H9 (cell line): Measurements from ENCODE around the gene TEX22. TPM values are rescaled to one million over a fixed set of nuclear protein-coding genes. Genes with fewer than 3 reads are reported as not detected.

Source experiments
- DNase-seq: peaks from one replicate; pipeline ENCODE4 v3.0.0-alpha.2; 2017
- H2AFZ ChIP-seq: one replicate; pipeline ENCODE4 v1.6.1; 2013; ENCODE audit warnings: mild to moderate bottlenecking, low read length, control low read depth, moderate library complexity
- H2AK5ac ChIP-seq: 2 replicates; pipeline ENCODE4 v1.6.1; 2013; ENCODE audit warnings: low read length, control low read depth, mixed read lengths; ENCODE audit not compliant: insufficient read length
- H2BK120ac ChIP-seq: one replicate; pipeline ENCODE4 v1.6.1; 2013; ENCODE audit warnings: low read depth, mild to moderate bottlenecking, low read length, control low read depth, inconsistent platforms; ENCODE audit not compliant: poor library complexity, severe bottlenecking
- H2BK12ac ChIP-seq: 2 replicates; pipeline ENCODE4 v1.6.1; 2013; ENCODE audit warnings: low read length, control low read depth, mixed read lengths, low read depth; ENCODE audit not compliant: insufficient read length
- H2BK15ac ChIP-seq: 2 replicates; pipeline ENCODE4 v1.6.1; 2013; ENCODE audit warnings: low read depth, low read length, control low read depth
- H2BK20ac ChIP-seq: one replicate; pipeline ENCODE4 v1.6.1; 2013; ENCODE audit warnings: low read depth, mild to moderate bottlenecking, low read length, control low read depth, inconsistent platforms; ENCODE audit not compliant: poor library complexity, severe bottlenecking
- H2BK5ac ChIP-seq: 2 replicates; pipeline ENCODE4 v1.6.1; 2013; ENCODE audit warnings: low read length, control low read depth, mixed read lengths; ENCODE audit not compliant: insufficient read length
- H3K14ac ChIP-seq: 2 replicates; pipeline ENCODE4 v1.6.1; 2013; ENCODE audit warnings: low read length, control low read depth; ENCODE audit not compliant: insufficient read depth
- H3K18ac ChIP-seq: 2 replicates; pipeline ENCODE4 v1.6.1; 2013; ENCODE audit warnings: low read depth, mild to moderate bottlenecking, mixed read lengths, low read length, control low read depth; ENCODE audit not compliant: insufficient read length
- H3K23ac ChIP-seq: 2 replicates; pipeline ENCODE4 v1.6.1; 2013; ENCODE audit warnings: low read length, control low read depth, mixed read lengths, low read depth; ENCODE audit not compliant: insufficient read length
- H3K23me2 ChIP-seq: 2 replicates; pipeline ENCODE4 v1.6.1; 2013; ENCODE audit warnings: low read depth, mild to moderate bottlenecking, mixed read lengths, low read length, control low read depth; ENCODE audit not compliant: insufficient read length, poor library complexity, severe bottlenecking
- H3K27ac ChIP-seq: 2 replicates; pipeline ENCODE4 v1.5.1; 2013; ENCODE audit warnings: low read length, control low read depth, mixed read lengths, low read depth; ENCODE audit not compliant: insufficient read length
- H3K27me3 ChIP-seq: 2 replicates; pipeline ENCODE4 v1.6.1; 2013; ENCODE audit warnings: low read length, control low read depth, inconsistent platforms; ENCODE audit not compliant: insufficient read depth
- H3K4ac ChIP-seq: 2 replicates; pipeline ENCODE4 v1.6.1; 2013; ENCODE audit warnings: low read depth, mild to moderate bottlenecking, control low read depth, inconsistent platforms, low read length, moderate library complexity
- H3K4me1 ChIP-seq: 2 replicates; pipeline ENCODE4 v1.6.1; 2013; ENCODE audit warnings: low read length, control low read depth, inconsistent platforms; ENCODE audit not compliant: insufficient read depth
- H3K4me2 ChIP-seq: 2 replicates; pipeline ENCODE4 v1.6.1; 2013; ENCODE audit warnings: low read length, control low read depth, mixed read lengths; ENCODE audit not compliant: insufficient read length, insufficient read depth
- H3K56ac ChIP-seq: 2 replicates; pipeline ENCODE4 v1.6.1; 2013; ENCODE audit warnings: low read depth, mild to moderate bottlenecking, mixed read lengths, low read length, control low read depth; ENCODE audit not compliant: insufficient read length
- H3K79me1 ChIP-seq: 2 replicates; pipeline ENCODE4 v1.6.1; 2013; ENCODE audit warnings: low read depth, mild to moderate bottlenecking, moderate library complexity, low read length, control low read depth, inconsistent platforms; ENCODE audit not compliant: insufficient read depth, poor library complexity, severe bottlenecking
- H3K79me2 ChIP-seq: 2 replicates; pipeline ENCODE4 v1.6.1; 2013; ENCODE audit warnings: low read length, control low read depth, inconsistent platforms; ENCODE audit not compliant: insufficient read depth
- H3K9ac ChIP-seq: 2 replicates; pipeline ENCODE4 v1.6.1; 2013; ENCODE audit warnings: low read length, control low read depth, mixed read lengths; ENCODE audit not compliant: insufficient read length; ENCODE audit errors: extremely low read depth
- H3K9me3 ChIP-seq: one replicate; pipeline ENCODE4 v1.6.1; 2013; ENCODE audit warnings: low read depth, low read length, inconsistent platforms; ENCODE audit not compliant: control insufficient read depth
- H3T11ph ChIP-seq: one replicate; pipeline ENCODE4 v1.6.1; 2013; ENCODE audit warnings: mild to moderate bottlenecking, low read length, control low read depth, inconsistent platforms
- H4K20me1 ChIP-seq: one replicate; pipeline ENCODE4 v1.6.1; 2013; ENCODE audit not compliant: control insufficient read depth, insufficient read length, insufficient read depth
- H4K5ac ChIP-seq: 2 replicates; pipeline ENCODE4 v1.6.1; 2013; ENCODE audit warnings: low read depth, mild to moderate bottlenecking, mixed read lengths, low read length, control low read depth; ENCODE audit not compliant: insufficient read length
- H4K8ac ChIP-seq: replicated peaks from 2 replicates; pipeline ENCODE4 v1.6.1; 2013; ENCODE audit warnings: low read length, control low read depth, mixed read lengths, low read depth; ENCODE audit not compliant: insufficient read length
- H4K91ac ChIP-seq: 2 replicates; pipeline ENCODE4 v1.6.1; 2013; ENCODE audit warnings: low read depth, mild to moderate bottlenecking, moderate library complexity, mixed read lengths, low read length, control low read depth; ENCODE audit not compliant: insufficient read length
- H3K27ac Mint-ChIP-seq, 3 experiments: 2 replicates in 2 of 3; 3 replicates in 1 of 3; pipeline ENCODE4 v1.8.0; 2020 to 2021; ENCODE audit warnings: mixed read lengths in 3 of 3, mild to moderate bottlenecking in 1 of 3, moderate library complexity in 1 of 3
- H3K27me3 Mint-ChIP-seq: 2 replicates; pipeline ENCODE4 v1.8.0; 2021; ENCODE audit warnings: low read depth, mild to moderate bottlenecking, moderate library complexity, mixed read lengths
- H3K36me3 Mint-ChIP-seq, 3 experiments: 2 replicates in 2 of 3; 3 replicates in 1 of 3; pipeline ENCODE4 v1.8.0; 2020 to 2021; ENCODE audit warnings: low read depth in 3 of 3, mixed read lengths in 3 of 3; ENCODE audit not compliant: insufficient read depth in 1 of 3
- H3K4me1 Mint-ChIP-seq, 2 experiments: 2 replicates each; pipeline ENCODE4 v1.8.0; 2020; ENCODE audit warnings: mixed read lengths in 2 of 2
- H3K4me3 Mint-ChIP-seq, 2 experiments: 2 replicates in 1 of 2; 3 replicates in 1 of 2; pipeline ENCODE4 v1.8.0; 2020 to 2021; ENCODE audit warnings: mild to moderate bottlenecking in 2 of 2, mixed read lengths in 2 of 2, moderate library complexity in 1 of 2
- H3K9me3 Mint-ChIP-seq, 2 experiments: 2 replicates in 1 of 2; 3 replicates in 1 of 2; pipeline ENCODE4 v1.8.0; 2020; ENCODE audit warnings: mild to moderate bottlenecking in 2 of 2, mixed read lengths in 2 of 2, moderate library complexity in 1 of 2
- CTCF ChIP-seq: fragments of 200-600 bp; sonication (generic); conservative IDR thresholded peaks from 3 replicates; pipeline ENCODE4 v1.8.0; 2021; ENCODE audit warnings: antibody characterized with exemption, mild to moderate bottlenecking
- WGBS: extraction: QIAGEN DNeasy Blood & Tissue Kit; methylation state at CpG from one replicate; pipeline ENCODE4 v1.1.7; 2013; ENCODE audit warnings: missing lambda C conversion rate, low lambda C conversion rate, mixed read lengths; ENCODE audit not compliant: insufficient read length; ENCODE audit errors: extremely low coverage; 5-methylcytosine and 5-hydroxymethylcytosine counted together
- total RNA-seq: library from RNA; stranded (reverse); gene quantifications from 2 replicates; pipeline ENCODE4 v1.2.1, GENCODE V29; 2021

The TEX22 gene
- total RNA-seq, 1 experiment from 2014 or later: 0.83 TPM

- Mint-ChIP-seq H3K9me3 (peaks cover 0 to 3% of the 10 kb centered on the region in 2 experiments; a peak in 1 of 5 replicates), H3K4me1 (peaks cover 6% of the 10 kb centered on the region in 2 experiments), H3K4me3 (no peak overlapping the region), H3K36me3 (peaks cover 38 to 61% (median 49%) of the 10 kb centered on the region in 3 experiments), H3K27ac (0 out of 7 replicates have a peak overlapping the region, but pooled peaks of 1 of the 3 experiments have one; percentile 35), H3K27me3 (no peaks in the 10 kb centered on the region)
- H3K27ac ChIP-seq: no peak overlapping the region
- no peaks in the 10 kb centered on the region for H3K23me2 ChIP-seq
- H4K5ac ChIP-seq: no peak overlapping the region
- WGBS: no CpG with 5 or more reads among the region's 9 CpGs
- no peak overlapping the region for H4K8ac ChIP-seq
- H2BK20ac ChIP-seq: no peak overlapping the region
- peaks cover 21% of the 10 kb centered on the region for H3K79me1 ChIP-seq
- H2AFZ ChIP-seq: no peak overlapping the region
- no peak overlapping the region for H2BK120ac ChIP-seq
- H2BK15ac ChIP-seq: no peak overlapping the region
- H3K23ac ChIP-seq: no peak overlapping the region
- no peaks in the 10 kb centered on the region for H4K20me1 ChIP-seq
- H3K14ac ChIP-seq: no peak overlapping the region
- no peak overlapping the region for H3K4me2 ChIP-seq
- H3K4me1 ChIP-seq: no peaks in the 10 kb centered on the region
- TF ChIP-seq CTCF: no peak
- no peak overlapping the region for H2AK5ac ChIP-seq
- H3K79me2 ChIP-seq: peaks cover 40% of the 10 kb centered on the region; the same call in 1 of the 2 replicates
- no peak overlapping the region for H3K4ac ChIP-seq
- H3K56ac ChIP-seq: no peak overlapping the region
- no peak overlapping the region for H4K91ac ChIP-seq
- DNase-seq: no peak
- H3K18ac ChIP-seq: no peak overlapping the region
- H2BK12ac ChIP-seq: no peak overlapping the region
- no peaks in the 10 kb centered on the region for H3K27me3 ChIP-seq
- H2BK5ac ChIP-seq: no peak overlapping the region
- H3K9ac ChIP-seq: no peak overlapping the region
- no peak overlapping the region for H3T11ph ChIP-seq
- no peaks in the 10 kb centered on the region for H3K9me3 ChIP-seq
Observed at GRCh38 chr14:105427936-105428485, 29.7 kb downstream of the TEX22 start.
